Body of pancreas (tissue), 4 donors: ENCODE data around the gene UBTF. TPM values are rescaled to one million over a fixed set of nuclear protein-coding genes. Genes with fewer than 3 reads are reported as not detected.

ENCODE experiments used
- ATAC-seq: fragments of 150-250 bp; one replicate; pipeline ENCODE4 v1.9.1; 2016
- DNase-seq, 4 donors: peaks; one replicate each; pipeline ENCODE4 v3.0.0-alpha.2; 2019
- H3K27ac ChIP-seq, 4 donors: fragments of 200-600 bp; sonication (generic); 1 replicate in 3 of 4; 2 replicates in 1 of 4; pipeline versions ENCODE4 v1.5.1 to v1.6.1; 2016 to 2019; ENCODE audit warnings: mild to moderate bottlenecking in 1 of 4, mixed read lengths in 1 of 4, moderate library complexity in 1 of 4
- H3K27me3 ChIP-seq, 2 donors: fragments of 200-600 bp; sonication (generic); one replicate each; pipeline ENCODE4 v1.6.0; 2016; ENCODE audit warnings: mild to moderate bottlenecking in 1 of 2
- H3K36me3 ChIP-seq, 2 donors: fragments of 200-600 bp; sonication (generic); replicated peaks in 1 of 2; 2 replicates each; pipeline ENCODE4 v1.5.1; 2016; ENCODE audit warnings: low read depth in 2 of 2; ENCODE audit not compliant: insufficient read depth in 1 of 2
- H3K4me1 ChIP-seq: fragments of 200-600 bp; sonication (generic); one replicate; pipeline ENCODE4 v1.6.0; 2016
- H3K4me3 ChIP-seq, 2 donors: fragments of 200-600 bp; sonication (generic); 1 replicate in 1 of 2; 2 replicates in 1 of 2; pipeline ENCODE4 v1.5.1; 2016 to 2019
- H3K9me3 ChIP-seq, 3 donors: fragments of 200-600 bp; sonication (generic); 1 replicate in 2 of 3; 2 replicates in 1 of 3; pipeline ENCODE4 v1.5.1; 2016
- POLR2A ChIP-seq, 3 donors: fragments of 450-650 bp; IDR thresholded peaks; one replicate each; pipeline ENCODE4 v1.6.1; 2016; ENCODE audit warnings: antibody characterized with exemption in 3 of 3, mild to moderate bottlenecking in 2 of 3
- WGBS, 2 donors: methylation state at CpG; one replicate each; pipeline ENCODE4 v1.1.5; 2017; 5-methylcytosine and 5-hydroxymethylcytosine counted together
- intact Hi-C: fragments of 100-400 bp; cut with DNase I; formaldehyde crosslinking; loops from one replicate; pipeline ENCODE4 v1.15.1; 2023
- total RNA-seq, 2 donors: library from RNA; depleted of rRNA; stranded (reverse); fragments of >200 nt; gene quantifications; one replicate each; pipeline ENCODE4 v1.1.0, GENCODE V29; 2016
- TF ChIP-seq, protein P1 (sequence below), 7 experiments: fragments of 450-650 bp in 4 of 7; fragments of 200-600 bp in 3 of 7; sonication (generic) in 3 of 7; IDR thresholded peaks; one replicate each; pipeline ENCODE4 v1.5.1; 2016 to 2019; ENCODE audit warnings: antibody characterized with exemption in 7 of 7

Gene UBTF
- total RNA-seq, 2 donors from 2014 or later: 43.8 to 73.8 TPM

DNA sequence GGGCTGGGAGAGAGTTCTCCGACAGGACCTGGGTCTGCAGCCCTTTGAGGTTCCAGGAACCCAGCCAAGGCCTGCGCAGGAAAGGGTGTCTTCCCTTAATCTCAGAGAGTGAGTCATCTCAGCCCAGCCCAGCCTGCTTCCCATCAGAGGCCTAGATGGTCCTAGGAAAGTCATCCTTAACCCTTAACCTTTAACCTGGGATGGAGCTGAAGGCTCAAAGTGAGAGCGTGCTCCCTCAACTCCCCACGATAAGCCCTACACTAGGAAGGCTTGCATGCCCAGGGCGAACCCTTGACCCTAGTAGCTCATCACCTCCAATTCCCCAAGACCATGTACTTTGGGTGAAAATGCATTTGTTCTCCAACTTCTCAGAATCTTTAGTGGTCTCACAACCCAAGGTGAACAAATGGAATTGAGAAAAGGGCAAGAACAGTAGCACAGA is 15.0 kb downstream of the UBTF start:
- Histone ChIP-seq H3K4me3 (no peak overlapping the region), H3K27me3 (no peaks in the 10 kb centered on the region), H3K36me3 (peaks cover 12 to 16% of the 10 kb centered on the region in 2 donors), H3K9me3 (no peaks in the 10 kb centered on the region), H3K27ac (no peak overlapping the region), H3K4me1 (peaks cover 6% of the 10 kb centered on the region)
- TF ChIP-seq, protein P1, sequence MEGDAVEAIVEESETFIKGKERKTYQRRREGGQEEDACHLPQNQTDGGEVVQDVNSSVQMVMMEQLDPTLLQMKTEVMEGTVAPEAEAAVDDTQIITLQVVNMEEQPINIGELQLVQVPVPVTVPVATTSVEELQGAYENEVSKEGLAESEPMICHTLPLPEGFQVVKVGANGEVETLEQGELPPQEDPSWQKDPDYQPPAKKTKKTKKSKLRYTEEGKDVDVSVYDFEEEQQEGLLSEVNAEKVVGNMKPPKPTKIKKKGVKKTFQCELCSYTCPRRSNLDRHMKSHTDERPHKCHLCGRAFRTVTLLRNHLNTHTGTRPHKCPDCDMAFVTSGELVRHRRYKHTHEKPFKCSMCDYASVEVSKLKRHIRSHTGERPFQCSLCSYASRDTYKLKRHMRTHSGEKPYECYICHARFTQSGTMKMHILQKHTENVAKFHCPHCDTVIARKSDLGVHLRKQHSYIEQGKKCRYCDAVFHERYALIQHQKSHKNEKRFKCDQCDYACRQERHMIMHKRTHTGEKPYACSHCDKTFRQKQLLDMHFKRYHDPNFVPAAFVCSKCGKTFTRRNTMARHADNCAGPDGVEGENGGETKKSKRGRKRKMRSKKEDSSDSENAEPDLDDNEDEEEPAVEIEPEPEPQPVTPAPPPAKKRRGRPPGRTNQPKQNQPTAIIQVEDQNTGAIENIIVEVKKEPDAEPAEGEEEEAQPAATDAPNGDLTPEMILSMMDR (IDR thresholded peaks at IDR 0.05): no peak
- no peak for TF ChIP-seq POLR2A (IDR thresholded peaks at IDR 0.05)
- WGBS, 2 donors: 66 to 68% methylated on average over 5 of the region's 5 CpGs
- no peak for ATAC-seq
- no peak for DNase-seq
- intact Hi-C loops: no loop called here

DNA sequence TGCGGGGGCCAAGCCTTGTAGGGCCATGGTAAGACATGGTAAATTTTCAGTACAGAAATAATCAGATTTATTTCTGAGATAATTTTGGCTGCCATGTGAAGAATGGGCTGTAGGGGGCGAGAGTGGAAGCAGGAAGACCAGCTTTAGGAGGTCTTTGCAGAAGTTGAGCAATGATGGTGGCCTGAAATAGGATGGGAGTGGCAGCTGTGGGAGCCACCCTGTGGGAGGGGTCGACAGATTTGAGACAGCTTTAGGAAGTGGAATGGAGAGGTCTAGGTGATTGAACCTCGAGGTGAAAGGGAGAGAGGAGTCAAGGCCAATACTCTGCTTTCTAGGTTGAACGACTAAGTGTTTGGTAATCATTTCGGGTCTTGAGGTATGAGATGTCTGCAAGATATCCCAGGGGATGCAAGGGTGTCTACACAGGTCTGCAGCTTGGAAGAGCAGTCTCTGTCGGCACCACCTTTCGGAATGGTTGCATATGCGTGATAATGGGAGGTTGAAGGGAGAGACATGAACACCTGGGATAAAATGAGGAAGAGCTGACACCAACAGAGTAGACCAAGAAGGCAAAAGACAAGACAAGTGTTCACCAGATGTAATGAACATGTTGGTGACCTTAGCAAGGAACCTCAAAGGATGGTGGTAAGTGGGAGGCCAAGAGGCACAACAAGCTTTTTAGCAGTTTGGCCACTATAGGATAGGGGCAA is 15.6 kb downstream of the UBTF start:
- no peaks in the 10 kb centered on the region for H3K9me3 ChIP-seq
- peaks cover 8 to 12% of the 10 kb centered on the region in 2 donors for H3K36me3 ChIP-seq
- H3K4me3 ChIP-seq: no peak overlapping the region
- TF ChIP-seq, protein P1 (IDR thresholded peaks at IDR 0.05): peak; percentile 33 to 76 (median 56)
- TF ChIP-seq POLR2A (IDR thresholded peaks at IDR 0.05): no peak
- peaks cover 6% of the 10 kb centered on the region for H3K4me1 ChIP-seq
- intact Hi-C loops: no loop called here
- ATAC-seq (no peak), DNase-seq (peak in 2 of 4 donors; percentile 49 to 50)
- H3K27ac ChIP-seq: no peak overlapping the region
- WGBS, 2 donors: 46 to 48% methylated on average over 9 of the region's 9 CpGs
- H3K27me3 ChIP-seq: no peaks in the 10 kb centered on the region

GRCh38 chr17:44202756-44203155 is 16.7 kb downstream of the UBTF start:
- no peaks in the 10 kb centered on the region for H3K27me3 ChIP-seq
- DNase-seq: no peak

GRCh38 chr17:44200478-44201155 is 18.9 kb downstream of the UBTF start:
- no peaks in the 10 kb centered on the region for H3K9me3 ChIP-seq
- peak in 1 of 4 donors; percentile 26 for DNase-seq
- no peaks in the 10 kb centered on the region for H3K36me3 ChIP-seq
- H3K4me1 ChIP-seq: peaks cover 21% of the 10 kb centered on the region
- peak overlapping the region; percentile 44 to 56 for H3K4me3 ChIP-seq
- peak overlapping the region; percentile 87 to 97 (median 92) for H3K27ac ChIP-seq
- TF ChIP-seq, protein P1 (IDR thresholded peaks at IDR 0.05): no peak
- peak in 1 of 3 donors; percentile 44 for TF ChIP-seq POLR2A (IDR thresholded peaks at IDR 0.05)
- 4 to 9% methylated on average over 13 to 35 of the region's 36 CpGs for WGBS, 2 donors
- ATAC-seq: no peak
- H3K27me3 ChIP-seq: no peaks in the 10 kb centered on the region
- intact Hi-C loops: no loop called here

More at GRCh38 chr17:44202756-44203155, 16.7 kb downstream of the UBTF start:
- Histone ChIP-seq H3K4me3 (no peak overlapping the region), H3K9me3 (no peaks in the 10 kb centered on the region), H3K27ac (no peak overlapping the region), H3K36me3 (peaks cover 0 to 7% of the 10 kb centered on the region in 2 donors), H3K4me1 (peaks cover 15% of the 10 kb centered on the region)
- ATAC-seq: no peak
- WGBS, 2 donors: 78 to 91% methylated on average over 4 of the region's 4 CpGs
- TF ChIP-seq, protein P1 (IDR thresholded peaks at IDR 0.05): no peak
- TF ChIP-seq POLR2A (IDR thresholded peaks at IDR 0.05): no peak
- intact Hi-C loops: no loop called here
